ENCODE measurements around the gene MELTF.
A peak's percentile ranks its signal among the peaks of the same experiment; 100 is the strongest.

DNA sequence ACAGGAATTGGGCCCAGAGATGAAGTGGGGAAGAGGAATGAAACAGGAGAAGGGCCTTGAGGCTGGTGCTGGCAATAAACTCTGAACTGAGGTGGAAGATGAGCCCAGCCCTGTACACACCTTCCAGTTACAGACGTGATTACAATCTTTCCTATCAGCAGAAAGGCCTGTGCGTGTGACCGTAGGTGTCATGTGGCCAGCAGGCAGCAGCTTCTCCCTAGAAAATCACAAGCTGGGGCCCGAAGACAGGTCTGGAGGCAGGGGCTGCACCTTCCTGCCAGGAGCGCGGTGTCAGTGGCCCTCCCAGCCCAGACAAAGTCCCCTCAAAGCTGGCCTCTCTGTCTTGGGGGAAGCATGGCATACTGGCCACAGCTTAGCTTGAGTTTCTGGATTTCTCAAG lies 44.3 kb downstream of the MELTF start:
- no peak for TF ChIP-seq POLR2AphosphoS5 (IDR thresholded peaks at IDR 0.05; ENCODE audit: low read depth, low read length)
- TF ChIP-seq, protein P1, sequence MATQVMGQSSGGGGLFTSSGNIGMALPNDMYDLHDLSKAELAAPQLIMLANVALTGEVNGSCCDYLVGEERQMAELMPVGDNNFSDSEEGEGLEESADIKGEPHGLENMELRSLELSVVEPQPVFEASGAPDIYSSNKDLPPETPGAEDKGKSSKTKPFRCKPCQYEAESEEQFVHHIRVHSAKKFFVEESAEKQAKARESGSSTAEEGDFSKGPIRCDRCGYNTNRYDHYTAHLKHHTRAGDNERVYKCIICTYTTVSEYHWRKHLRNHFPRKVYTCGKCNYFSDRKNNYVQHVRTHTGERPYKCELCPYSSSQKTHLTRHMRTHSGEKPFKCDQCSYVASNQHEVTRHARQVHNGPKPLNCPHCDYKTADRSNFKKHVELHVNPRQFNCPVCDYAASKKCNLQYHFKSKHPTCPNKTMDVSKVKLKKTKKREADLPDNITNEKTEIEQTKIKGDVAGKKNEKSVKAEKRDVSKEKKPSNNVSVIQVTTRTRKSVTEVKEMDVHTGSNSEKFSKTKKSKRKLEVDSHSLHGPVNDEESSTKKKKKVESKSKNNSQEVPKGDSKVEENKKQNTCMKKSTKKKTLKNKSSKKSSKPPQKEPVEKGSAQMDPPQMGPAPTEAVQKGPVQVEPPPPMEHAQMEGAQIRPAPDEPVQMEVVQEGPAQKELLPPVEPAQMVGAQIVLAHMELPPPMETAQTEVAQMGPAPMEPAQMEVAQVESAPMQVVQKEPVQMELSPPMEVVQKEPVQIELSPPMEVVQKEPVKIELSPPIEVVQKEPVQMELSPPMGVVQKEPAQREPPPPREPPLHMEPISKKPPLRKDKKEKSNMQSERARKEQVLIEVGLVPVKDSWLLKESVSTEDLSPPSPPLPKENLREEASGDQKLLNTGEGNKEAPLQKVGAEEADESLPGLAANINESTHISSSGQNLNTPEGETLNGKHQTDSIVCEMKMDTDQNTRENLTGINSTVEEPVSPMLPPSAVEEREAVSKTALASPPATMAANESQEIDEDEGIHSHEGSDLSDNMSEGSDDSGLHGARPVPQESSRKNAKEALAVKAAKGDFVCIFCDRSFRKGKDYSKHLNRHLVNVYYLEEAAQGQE (IDR thresholded peaks at IDR 0.05; ENCODE audit: borderline replicate concordance in 1 of 2, low read depth in 1 of 2, low read length in 2 of 2), result no peak
- TF ChIP-seq ZFYVE20 (CRISPR knock-in tag; IDR thresholded peaks at IDR 0.05; ENCODE audit: borderline replicate concordance, low read depth), result no peak
- no peak for TF ChIP-seq POLR2A (IDR thresholded peaks at IDR 0.05; ENCODE audit: insufficient read depth in 1 of 2, low read depth in 2 of 2, low read length in 2 of 2)
- no peak for TF ChIP-seq ZNF207 (IDR thresholded peaks at IDR 0.05; ENCODE audit: borderline replicate concordance)
- TF ChIP-seq, protein P2, sequence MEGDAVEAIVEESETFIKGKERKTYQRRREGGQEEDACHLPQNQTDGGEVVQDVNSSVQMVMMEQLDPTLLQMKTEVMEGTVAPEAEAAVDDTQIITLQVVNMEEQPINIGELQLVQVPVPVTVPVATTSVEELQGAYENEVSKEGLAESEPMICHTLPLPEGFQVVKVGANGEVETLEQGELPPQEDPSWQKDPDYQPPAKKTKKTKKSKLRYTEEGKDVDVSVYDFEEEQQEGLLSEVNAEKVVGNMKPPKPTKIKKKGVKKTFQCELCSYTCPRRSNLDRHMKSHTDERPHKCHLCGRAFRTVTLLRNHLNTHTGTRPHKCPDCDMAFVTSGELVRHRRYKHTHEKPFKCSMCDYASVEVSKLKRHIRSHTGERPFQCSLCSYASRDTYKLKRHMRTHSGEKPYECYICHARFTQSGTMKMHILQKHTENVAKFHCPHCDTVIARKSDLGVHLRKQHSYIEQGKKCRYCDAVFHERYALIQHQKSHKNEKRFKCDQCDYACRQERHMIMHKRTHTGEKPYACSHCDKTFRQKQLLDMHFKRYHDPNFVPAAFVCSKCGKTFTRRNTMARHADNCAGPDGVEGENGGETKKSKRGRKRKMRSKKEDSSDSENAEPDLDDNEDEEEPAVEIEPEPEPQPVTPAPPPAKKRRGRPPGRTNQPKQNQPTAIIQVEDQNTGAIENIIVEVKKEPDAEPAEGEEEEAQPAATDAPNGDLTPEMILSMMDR (CRISPR knock-in tag; IDR thresholded peaks at IDR 0.05), result peak; percentile 40
- TF ChIP-seq, protein P3, sequence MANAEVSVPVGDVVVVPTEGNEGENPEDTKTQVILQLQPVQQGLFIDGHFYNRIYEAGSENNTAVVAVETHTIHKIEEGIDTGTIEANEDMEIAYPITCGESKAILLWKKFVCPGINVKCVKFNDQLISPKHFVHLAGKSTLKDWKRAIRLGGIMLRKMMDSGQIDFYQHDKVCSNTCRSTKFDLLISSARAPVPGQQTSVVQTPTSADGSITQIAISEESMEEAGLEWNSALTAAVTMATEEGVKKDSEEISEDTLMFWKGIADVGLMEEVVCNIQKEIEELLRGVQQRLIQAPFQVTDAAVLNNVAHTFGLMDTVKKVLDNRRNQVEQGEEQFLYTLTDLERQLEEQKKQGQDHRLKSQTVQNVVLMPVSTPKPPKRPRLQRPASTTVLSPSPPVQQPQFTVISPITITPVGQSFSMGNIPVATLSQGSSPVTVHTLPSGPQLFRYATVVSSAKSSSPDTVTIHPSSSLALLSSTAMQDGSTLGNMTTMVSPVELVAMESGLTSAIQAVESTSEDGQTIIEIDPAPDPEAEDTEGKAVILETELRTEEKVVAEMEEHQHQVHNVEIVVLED (CRISPR knock-in tag; IDR thresholded peaks at IDR 0.05; ENCODE audit: borderline replicate concordance), result no peak
- TF ChIP-seq, protein P4, sequence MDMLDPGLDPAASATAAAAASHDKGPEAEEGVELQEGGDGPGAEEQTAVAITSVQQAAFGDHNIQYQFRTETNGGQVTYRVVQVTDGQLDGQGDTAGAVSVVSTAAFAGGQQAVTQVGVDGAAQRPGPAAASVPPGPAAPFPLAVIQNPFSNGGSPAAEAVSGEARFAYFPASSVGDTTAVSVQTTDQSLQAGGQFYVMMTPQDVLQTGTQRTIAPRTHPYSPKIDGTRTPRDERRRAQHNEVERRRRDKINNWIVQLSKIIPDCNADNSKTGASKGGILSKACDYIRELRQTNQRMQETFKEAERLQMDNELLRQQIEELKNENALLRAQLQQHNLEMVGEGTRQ (IDR thresholded peaks at IDR 0.05; ENCODE audit: low read depth, low read length), result no peak
- TF ChIP-seq, protein P4 (CRISPR knock-in tag; IDR thresholded peaks at IDR 0.05; ENCODE audit: borderline replicate concordance), result no peak
- no peak for TF ChIP-seq FOXP1 (IDR thresholded peaks at IDR 0.05)
- TF ChIP-seq FOXP1 (CRISPR knock-in tag; IDR thresholded peaks at IDR 0.05), result no peak
- no peak for TF ChIP-seq PCBP2 (optimal IDR thresholded peaks at IDR 0.05; ENCODE audit: low read depth, low read length, poor library complexity, severe bottlenecking)
- no peak for TF ChIP-seq ZNF138 (CRISPR knock-in tag; IDR thresholded peaks at IDR 0.05; ENCODE audit: low read depth)
- TF ChIP-seq, protein P5, sequence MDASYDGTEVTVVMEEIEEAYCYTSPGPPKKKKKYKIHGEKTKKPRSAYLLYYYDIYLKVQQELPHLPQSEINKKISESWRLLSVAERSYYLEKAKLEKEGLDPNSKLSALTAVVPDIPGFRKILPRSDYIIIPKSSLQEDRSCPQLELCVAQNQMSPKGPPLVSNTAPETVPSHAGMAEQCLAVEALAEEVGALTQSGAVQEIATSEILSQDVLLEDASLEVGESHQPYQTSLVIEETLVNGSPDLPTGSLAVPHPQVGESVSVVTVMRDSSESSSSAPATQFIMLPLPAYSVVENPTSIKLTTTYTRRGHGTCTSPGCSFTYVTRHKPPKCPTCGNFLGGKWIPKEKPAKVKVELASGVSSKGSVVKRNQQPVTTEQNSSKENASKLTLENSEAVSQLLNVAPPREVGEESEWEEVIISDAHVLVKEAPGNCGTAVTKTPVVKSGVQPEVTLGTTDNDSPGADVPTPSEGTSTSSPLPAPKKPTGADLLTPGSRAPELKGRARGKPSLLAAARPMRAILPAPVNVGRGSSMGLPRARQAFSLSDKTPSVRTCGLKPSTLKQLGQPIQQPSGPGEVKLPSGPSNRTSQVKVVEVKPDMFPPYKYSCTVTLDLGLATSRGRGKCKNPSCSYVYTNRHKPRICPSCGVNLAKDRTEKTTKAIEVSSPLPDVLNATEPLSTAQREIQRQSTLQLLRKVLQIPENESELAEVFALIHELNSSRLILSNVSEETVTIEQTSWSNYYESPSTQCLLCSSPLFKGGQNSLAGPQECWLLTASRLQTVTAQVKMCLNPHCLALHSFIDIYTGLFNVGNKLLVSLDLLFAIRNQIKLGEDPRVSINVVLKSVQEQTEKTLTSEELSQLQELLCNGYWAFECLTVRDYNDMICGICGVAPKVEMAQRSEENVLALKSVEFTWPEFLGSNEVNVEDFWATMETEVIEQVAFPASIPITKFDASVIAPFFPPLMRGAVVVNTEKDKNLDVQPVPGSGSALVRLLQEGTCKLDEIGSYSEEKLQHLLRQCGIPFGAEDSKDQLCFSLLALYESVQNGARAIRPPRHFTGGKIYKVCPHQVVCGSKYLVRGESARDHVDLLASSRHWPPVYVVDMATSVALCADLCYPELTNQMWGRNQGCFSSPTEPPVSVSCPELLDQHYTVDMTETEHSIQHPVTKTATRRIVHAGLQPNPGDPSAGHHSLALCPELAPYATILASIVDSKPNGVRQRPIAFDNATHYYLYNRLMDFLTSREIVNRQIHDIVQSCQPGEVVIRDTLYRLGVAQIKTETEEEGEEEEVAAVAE (CRISPR knock-in tag; IDR thresholded peaks at IDR 0.05; ENCODE audit: borderline replicate concordance), result no peak
- TF ChIP-seq ETV5 (CRISPR knock-in tag; IDR thresholded peaks at IDR 0.05; ENCODE audit: borderline replicate concordance), result no peak

Data from HepG2 (cell line).